ENCODE data around the gene SMPDL3A.

DNA sequence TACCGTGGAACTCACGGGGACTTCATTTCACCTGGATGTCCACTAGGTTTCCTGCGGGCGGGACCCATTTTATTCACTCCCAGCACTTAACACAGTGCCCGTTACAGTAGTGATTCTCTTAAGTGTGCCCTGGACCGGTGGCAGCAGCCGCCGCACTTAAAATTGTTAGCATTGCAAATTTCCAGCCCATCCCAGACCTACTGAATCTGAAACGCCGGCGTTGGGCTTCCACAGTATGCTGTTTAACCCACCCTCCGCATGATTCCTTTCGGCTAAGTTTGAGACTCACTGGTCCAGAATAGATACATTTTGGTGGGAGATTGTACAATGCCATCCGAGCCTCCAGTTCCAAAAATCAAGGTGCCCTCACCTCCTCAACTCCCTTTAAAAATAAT, 967 bp downstream of the SMPDL3A start:
- TF ChIP-seq, protein P1, sequence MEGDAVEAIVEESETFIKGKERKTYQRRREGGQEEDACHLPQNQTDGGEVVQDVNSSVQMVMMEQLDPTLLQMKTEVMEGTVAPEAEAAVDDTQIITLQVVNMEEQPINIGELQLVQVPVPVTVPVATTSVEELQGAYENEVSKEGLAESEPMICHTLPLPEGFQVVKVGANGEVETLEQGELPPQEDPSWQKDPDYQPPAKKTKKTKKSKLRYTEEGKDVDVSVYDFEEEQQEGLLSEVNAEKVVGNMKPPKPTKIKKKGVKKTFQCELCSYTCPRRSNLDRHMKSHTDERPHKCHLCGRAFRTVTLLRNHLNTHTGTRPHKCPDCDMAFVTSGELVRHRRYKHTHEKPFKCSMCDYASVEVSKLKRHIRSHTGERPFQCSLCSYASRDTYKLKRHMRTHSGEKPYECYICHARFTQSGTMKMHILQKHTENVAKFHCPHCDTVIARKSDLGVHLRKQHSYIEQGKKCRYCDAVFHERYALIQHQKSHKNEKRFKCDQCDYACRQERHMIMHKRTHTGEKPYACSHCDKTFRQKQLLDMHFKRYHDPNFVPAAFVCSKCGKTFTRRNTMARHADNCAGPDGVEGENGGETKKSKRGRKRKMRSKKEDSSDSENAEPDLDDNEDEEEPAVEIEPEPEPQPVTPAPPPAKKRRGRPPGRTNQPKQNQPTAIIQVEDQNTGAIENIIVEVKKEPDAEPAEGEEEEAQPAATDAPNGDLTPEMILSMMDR (conservative IDR thresholded peaks at IDR 0.05), result no peak
- TF ChIP-seq EZH2 (IDR thresholded peaks at IDR 0.05; ENCODE audit: low read depth), result no peak

Measured in PC-9 (cell line).